Endodermal cell (in vitro differentiated cells): ENCODE data around the gene PHC2. TPM values are rescaled to one million over a fixed set of nuclear protein-coding genes. Genes with fewer than 3 reads are reported as not detected.
A peak's percentile ranks its signal among the peaks of the same experiment; 100 is the strongest.

Experiments
- DNase-seq: peaks from one replicate; pipeline ENCODE4 v3.0.0-alpha.2; 2017
- H3K27ac ChIP-seq: 2 replicates; pipeline ENCODE4 v1.5.1; 2013; ENCODE audit warnings: mild to moderate bottlenecking, low read depth, low read length, moderate library complexity
- H3K27me3 ChIP-seq: 2 replicates; pipeline ENCODE4 v1.6.1; 2013; ENCODE audit warnings: mild to moderate bottlenecking, low read length, moderate library complexity; ENCODE audit not compliant: insufficient read depth, control insufficient read depth, poor library complexity, severe bottlenecking
- H3K36me3 ChIP-seq: 2 replicates; pipeline ENCODE4 v1.7.0; 2013; ENCODE audit warnings: mild to moderate bottlenecking, low read length, moderate library complexity; ENCODE audit not compliant: control insufficient read depth, insufficient read depth
- H3K4me1 ChIP-seq: one replicate; pipeline ENCODE4 v1.7.0; 2013; ENCODE audit warnings: low read length; ENCODE audit not compliant: control insufficient read depth, insufficient read depth
- H3K4me3 ChIP-seq: 2 replicates; pipeline ENCODE4 v1.5.1; 2013; ENCODE audit warnings: mild to moderate bottlenecking, low read length, moderate library complexity
- H3K9ac ChIP-seq: 2 replicates; pipeline ENCODE4 v1.6.1; 2013; ENCODE audit warnings: mild to moderate bottlenecking, low read length, moderate library complexity; ENCODE audit not compliant: poor library complexity, severe bottlenecking; ENCODE audit errors: extremely low read depth
- H3K9me3 ChIP-seq: 2 replicates; pipeline ENCODE4 v1.6.1; 2013; ENCODE audit warnings: mild to moderate bottlenecking, low read length, moderate library complexity; ENCODE audit not compliant: control insufficient read depth
- H3K27ac Mint-ChIP-seq: 2 replicates; pipeline ENCODE4 v1.8.0; 2020; ENCODE audit warnings: mixed read lengths
- H3K27me3 Mint-ChIP-seq: 2 replicates; pipeline ENCODE4 v1.8.0; 2021; ENCODE audit warnings: mild to moderate bottlenecking, mixed read lengths; ENCODE audit not compliant: insufficient read depth
- H3K36me3 Mint-ChIP-seq: 2 replicates; pipeline ENCODE4 v1.8.0; 2020; ENCODE audit warnings: low read depth, mixed read lengths
- H3K4me1 Mint-ChIP-seq: 2 replicates; pipeline ENCODE4 v1.8.0; 2020; ENCODE audit warnings: mixed read lengths
- H3K4me3 Mint-ChIP-seq: 2 replicates; pipeline ENCODE4 v1.8.0; 2020; ENCODE audit warnings: mild to moderate bottlenecking, moderate library complexity, mixed read lengths
- H3K9me3 Mint-ChIP-seq: 2 replicates; pipeline ENCODE4 v1.8.0; 2020; ENCODE audit warnings: mild to moderate bottlenecking, mixed read lengths
- CTCF ChIP-seq: fragments of 200-600 bp; sonication (generic); conservative IDR thresholded peaks from 2 replicates; pipeline ENCODE4 v1.5.0; 2021; ENCODE audit warnings: antibody characterized with exemption, mild to moderate bottlenecking
- WGBS, 2 experiments: methylation state at CpG; one replicate each; pipeline versions ENCODE4 v1.1.5 to v1.1.7; 2013; ENCODE audit warnings: missing lambda C conversion rate in 2 of 2, mixed read lengths in 1 of 2; ENCODE audit not compliant: insufficient coverage in 1 of 2, insufficient read length in 1 of 2; 5-methylcytosine and 5-hydroxymethylcytosine counted together
- total RNA-seq, 2 donors: library from RNA; stranded (reverse); fragmentation: NEBNext Ultra II Directional in 1 of 2; extraction: Animal tissue kit (Norgen Biotek cat#: 25700) in 1 of 2; gene quantifications; 2 replicates in 1 of 2; 3 replicates in 1 of 2; pipeline ENCODE4 v1.2.1, GENCODE V29; 2021

The PHC2 gene
- total RNA-seq, 2 donors from 2014 or later, result 32.1 to 43.9 TPM

GRCh38 chr1:33364565-33364918 lies 66.4 kb downstream of the PHC2 start:
- no peak overlapping the region for H3K4me3 ChIP-seq
- no peak for TF ChIP-seq CTCF
- Mint-ChIP-seq H3K36me3 (no peaks in the 10 kb centered on the region), H3K4me1 (peaks cover 57% of the 10 kb centered on the region), H3K27me3 (peaks cover 38% of the 10 kb centered on the region), H3K9me3 (no peaks in the 10 kb centered on the region), H3K27ac (peak overlapping the region; percentile 15), H3K4me3 (peak overlapping the region; percentile 44)
- H3K4me1 ChIP-seq, result peaks cover 44% of the 10 kb centered on the region
- peak overlapping the region; percentile 100 for H3K27ac ChIP-seq
- no peak overlapping the region for H3K9ac ChIP-seq
- no peaks in the 10 kb centered on the region for H3K36me3 ChIP-seq
- H3K27me3 ChIP-seq, result peaks cover 10% of the 10 kb centered on the region
- no peaks in the 10 kb centered on the region for H3K9me3 ChIP-seq
- DNase-seq, result no peak
- 30 to 58% methylated on average over 2 of the region's 2 CpGs for WGBS, 2 experiments

GRCh38 chr1:33363470-33363861 lies 67.4 kb downstream of the PHC2 start:
- no peaks in the 10 kb centered on the region for H3K36me3 ChIP-seq
- no peaks in the 10 kb centered on the region for H3K9me3 ChIP-seq
- 48 to 56% methylated on average over 3 to 5 of the region's 5 CpGs for WGBS, 2 experiments
- Mint-ChIP-seq H3K4me3 (peak overlapping the region; percentile 44), H3K4me1 (peaks cover 60% of the 10 kb centered on the region), H3K9me3 (no peaks in the 10 kb centered on the region), H3K27me3 (peaks cover 36% of the 10 kb centered on the region), H3K36me3 (no peaks in the 10 kb centered on the region), H3K27ac (peak overlapping the region; percentile 75)
- H3K4me1 ChIP-seq, result peaks cover 44% of the 10 kb centered on the region
- H3K4me3 ChIP-seq, result peak overlapping the region; percentile 49
- peaks cover 5% of the 10 kb centered on the region for H3K27me3 ChIP-seq
- H3K9ac ChIP-seq, result no peak overlapping the region
- H3K27ac ChIP-seq, result peak overlapping the region; percentile 100
- DNase-seq, result no peak
- no peak for TF ChIP-seq CTCF

GRCh38 chr1:33363021-33363420 lies 67.9 kb downstream of the PHC2 start:
- peaks cover 37% of the 10 kb centered on the region for H3K27me3 Mint-ChIP-seq

More at GRCh38 chr1:33363021-33363420, 67.9 kb downstream of the PHC2 start:
- peak overlapping the region; percentile 49 for H3K4me3 ChIP-seq
- DNase-seq, result no peak
- H3K9me3 ChIP-seq, result no peaks in the 10 kb centered on the region
- peaks cover 48% of the 10 kb centered on the region for H3K4me1 ChIP-seq
- H3K27me3 ChIP-seq, result peaks cover 5% of the 10 kb centered on the region
- Mint-ChIP-seq H3K27ac (no peak overlapping the region), H3K4me1 (peaks cover 64% of the 10 kb centered on the region), H3K4me3 (peak overlapping the region; percentile 44), H3K36me3 (no peaks in the 10 kb centered on the region), H3K9me3 (no peaks in the 10 kb centered on the region)
- H3K36me3 ChIP-seq, result no peaks in the 10 kb centered on the region
- no peak overlapping the region for H3K9ac ChIP-seq
- WGBS, 2 experiments, result 74 to 85% methylated on average over 3 to 5 of the region's 5 CpGs
- H3K27ac ChIP-seq, result peak overlapping the region; percentile 100
- no peak for TF ChIP-seq CTCF
